K562 (cell line): ENCODE measurements around the gene ZGLP1. TPM values are rescaled to one million over a fixed set of nuclear protein-coding genes. Genes with fewer than 3 reads are reported as not detected.

Experiments
- ARID4B ChIP-seq: sonication (generic); formaldehyde crosslinking; IDR thresholded peaks from 2 replicates; pipeline ENCODE4 v1.8.0; 2022; ENCODE audit warnings: mild to moderate bottlenecking, missing genetic modification reagents
- CBX1 ChIP-seq: sonication (generic); IDR thresholded peaks from 2 replicates; pipeline ENCODE4 v1.6.1; 2016; ENCODE audit warnings: antibody characterized with exemption, low read depth, mild to moderate bottlenecking
- CHCHD3 ChIP-seq: fragments of 250-450 bp; sonication (Bioruptor Pico); IDR thresholded peaks from 2 replicates; pipeline ENCODE4 v2.1.2; 2022; ENCODE audit warnings: mild to moderate bottlenecking
- CHD1 ChIP-seq: fragments of 200-600 bp; sonication (generic); IDR thresholded peaks from one replicate; pipeline ENCODE4 v1.6.1; 2012; ENCODE audit warnings: mild to moderate bottlenecking, moderate library complexity, low read length, inconsistent platforms
- JUN ChIP-seq, 2 experiments: sonication (generic) in 1 of 2; formaldehyde crosslinking in 1 of 2; IDR thresholded peaks; 2 replicates each; pipeline versions ENCODE4 v1.6.1 to v1.8.0; 2012 to 2022; ENCODE audit warnings: borderline replicate concordance in 2 of 2, mild to moderate bottlenecking in 2 of 2, improper control_type of control experiment in 1 of 2, low read depth in 1 of 2, low read length in 1 of 2, missing genetic modification reagents in 1 of 2
- JUNB ChIP-seq: fragments of 450-650 bp; formaldehyde crosslinking; conservative IDR thresholded peaks from 2 replicates; pipeline ENCODE4 v1.4.0; 2020; ENCODE audit warnings: mild to moderate bottlenecking
- MAFK ChIP-seq: IDR thresholded peaks from 2 replicates; pipeline ENCODE4 v1.6.1; 2011; ENCODE audit warnings: low read length, improper control_type of control experiment
- MLLT1 ChIP-seq, 2 experiments: fragments of 450-650 bp; IDR thresholded peaks; 2 replicates each; pipeline ENCODE4 v1.6.1; 2016
- RBBP5 ChIP-seq: fragments of 200-600 bp; sonication (generic); IDR thresholded peaks from 2 replicates; pipeline ENCODE4 v1.6.1; 2012; ENCODE audit warnings: borderline replicate concordance, mild to moderate bottlenecking, low read length, control low read depth, inconsistent platforms; ENCODE audit not compliant: insufficient read depth, poor library complexity, severe bottlenecking
- RBM22 ChIP-seq: fragments of 200-400 bp; formaldehyde crosslinking; IDR thresholded peaks from 2 replicates; pipeline ENCODE4 v1.6.1; 2018; ENCODE audit warnings: low read length, low read depth; ENCODE audit not compliant: poor library complexity, severe bottlenecking
- SRSF3 ChIP-seq: fragments of 200-400 bp; formaldehyde crosslinking; IDR thresholded peaks from 2 replicates; pipeline ENCODE4 v1.6.1; 2016; ENCODE audit warnings: mild to moderate bottlenecking, low read length, moderate library complexity; ENCODE audit not compliant: insufficient read depth
- TFAP4 ChIP-seq: sonication (generic); formaldehyde crosslinking; IDR thresholded peaks from 2 replicates; pipeline ENCODE4 v1.8.0; 2022; ENCODE audit warnings: missing genetic modification reagents, mild to moderate bottlenecking, moderate library complexity, borderline replicate concordance
- ZKSCAN8 ChIP-seq: fragments of 200-800 bp; sonication (Bioruptor generic); IDR thresholded peaks from 2 replicates; pipeline ENCODE4 v1.6.1; 2016; ENCODE audit warnings: missing genetic modification characterization, missing compliant biosample characterization
- ZNF175 ChIP-seq: fragments of 200-800 bp; sonication (Bioruptor generic); IDR thresholded peaks from 2 replicates; pipeline ENCODE4 v1.6.1; 2016; ENCODE audit warnings: low read depth, mild to moderate bottlenecking, missing genetic modification characterization, missing compliant biosample characterization
- ZNF507 ChIP-seq: conservative IDR thresholded peaks from 2 replicates; pipeline ENCODE4 v1.6.1; 2017; ENCODE audit warnings: missing genetic modification characterization, missing compliant biosample characterization
- polyA plus RNA-seq, 8 experiments: library from polyadenylated mRNA; depleted of rRNA in 4 of 8; stranded (reverse) in 5 of 8; unstranded in 3 of 8; fragments of >200 nt; fragmentation: Nextera tagmentation in 2 of 8; fragmentation: Illumina TruSeq in 1 of 8; extraction: Ambion mirVana in 2 of 8; extraction: Trizol in 1 of 8; gene quantifications; 2 replicates each; pipeline versions ENCODE4 v1.2.1 to v1.2.3, GENCODE V29; 2011 to 2014; ENCODE audit warnings: inconsistent platforms in 1 of 8, missing spikeins in 1 of 8
- total RNA-seq, 7 experiments: library from RNA; depleted of rRNA in 6 of 7; stranded (reverse); fragments of >200 nt in 6 of 7; fragmentation: Illumina TruSeq in 2 of 7; extraction: Trizol in 2 of 7; gene quantifications; 2 replicates each; pipeline versions ENCODE4 v1.2.1 to v1.2.3, GENCODE V29; 2011 to 2021; ENCODE audit warnings: low replicate concordance in 1 of 7
- TF ChIP-seq, protein P1 (sequence below), 2 experiments: IDR thresholded peaks; 2 replicates each; pipeline ENCODE4 v1.6.1; 2011; ENCODE audit warnings: borderline replicate concordance in 1 of 2, control low read depth in 1 of 2, low read depth in 1 of 2, low read length in 1 of 2, mild to moderate bottlenecking in 1 of 2, mixed read lengths in 1 of 2, moderate library complexity in 1 of 2; ENCODE audit not compliant: insufficient read depth in 1 of 2, insufficient read length in 1 of 2, poor library complexity in 1 of 2, severe bottlenecking in 1 of 2; ENCODE audit errors: extremely low read depth in 1 of 2
- TF ChIP-seq, protein P2 (sequence below): fragments of 450-650 bp; formaldehyde crosslinking; IDR thresholded peaks from 2 replicates; pipeline ENCODE4 v1.4.0; 2020; ENCODE audit warnings: mild to moderate bottlenecking

Gene ZGLP1
- total and polyA plus RNA-seq, 9 of the 15 experiments (the other 6 are each of a cell fraction or from before 2014, with no cell fraction given): 0.24 to 4.5 (median 2.2) TPM

DNA sequence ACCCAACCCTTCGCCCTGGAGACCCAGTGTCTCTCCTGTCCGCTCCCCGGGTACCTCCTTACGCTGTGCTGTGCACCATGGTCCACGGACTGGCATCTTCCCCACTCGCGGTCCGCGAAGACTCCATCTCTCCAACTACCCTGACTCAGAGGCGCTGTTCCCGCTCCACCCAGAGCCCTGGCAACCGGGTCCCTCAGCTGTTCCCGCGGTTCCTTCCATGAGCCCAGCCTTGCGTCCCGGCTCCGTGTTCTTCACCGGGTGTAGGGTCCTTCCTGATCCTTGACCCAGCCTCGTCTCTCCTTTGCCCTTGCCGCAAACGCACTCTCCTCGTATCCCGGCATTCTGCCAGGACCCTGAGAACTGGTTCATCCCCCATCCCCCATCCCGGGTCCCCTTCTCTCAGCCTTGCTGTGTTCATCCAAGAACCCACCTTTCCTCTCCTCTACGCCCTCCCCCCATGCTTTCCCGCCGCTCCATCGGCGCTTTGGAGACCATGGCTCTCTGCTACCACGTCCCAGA lies 19.2 kb downstream of the ZGLP1 start (continued):
- TF ChIP-seq TFAP4 (peak; percentile 27; the same call in 1 of the 2 replicates), RBBP5 (peak; percentile 68), CHCHD3 (CRISPR knock-in tag) (no peak), MAFK (no peak), SRSF3 (no peak), JUN (IDR thresholded peaks at IDR 0.05; ENCODE audit: borderline replicate concordance, low read depth, low read length) (no peak), JUN (CRISPR knock-in tag; IDR thresholded peaks at IDR 0.05; ENCODE audit: borderline replicate concordance) (0 out of 2 replicates have a peak, but pooled peaks have one; percentile 10), RBM22 (peak; percentile 23), JUNB (CRISPR knock-in tag) (no peak), MLLT1 (IDR thresholded peaks at IDR 0.05) (0 out of 4 replicates have a peak, but pooled peaks of 1 of the 2 experiments have one; percentile 64), ARID4B (CRISPR knock-in tag) (0 out of 2 replicates have a peak, but pooled peaks have one; percentile 41), ZNF175 (CRISPR knock-in tag) (no peak), CHD1 (peak; percentile 77), ZNF507 (no peak), CBX1 (no peak), ZKSCAN8 (CRISPR knock-in tag) (no peak)
- TF ChIP-seq, protein P1, sequence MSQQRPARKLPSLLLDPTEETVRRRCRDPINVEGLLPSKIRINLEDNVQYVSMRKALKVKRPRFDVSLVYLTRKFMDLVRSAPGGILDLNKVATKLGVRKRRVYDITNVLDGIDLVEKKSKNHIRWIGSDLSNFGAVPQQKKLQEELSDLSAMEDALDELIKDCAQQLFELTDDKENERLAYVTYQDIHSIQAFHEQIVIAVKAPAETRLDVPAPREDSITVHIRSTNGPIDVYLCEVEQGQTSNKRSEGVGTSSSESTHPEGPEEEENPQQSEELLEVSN (IDR thresholded peaks at IDR 0.05; ENCODE audit: borderline replicate concordance in 1 of 2, extremely low read depth in 1 of 2, insufficient read depth in 1 of 2, insufficient read length in 1 of 2, low read depth in 1 of 2, low read length in 1 of 2, poor library complexity in 1 of 2, severe bottlenecking in 1 of 2): peak in 1 of 2 experiments; percentile 5
- TF ChIP-seq, protein P2, sequence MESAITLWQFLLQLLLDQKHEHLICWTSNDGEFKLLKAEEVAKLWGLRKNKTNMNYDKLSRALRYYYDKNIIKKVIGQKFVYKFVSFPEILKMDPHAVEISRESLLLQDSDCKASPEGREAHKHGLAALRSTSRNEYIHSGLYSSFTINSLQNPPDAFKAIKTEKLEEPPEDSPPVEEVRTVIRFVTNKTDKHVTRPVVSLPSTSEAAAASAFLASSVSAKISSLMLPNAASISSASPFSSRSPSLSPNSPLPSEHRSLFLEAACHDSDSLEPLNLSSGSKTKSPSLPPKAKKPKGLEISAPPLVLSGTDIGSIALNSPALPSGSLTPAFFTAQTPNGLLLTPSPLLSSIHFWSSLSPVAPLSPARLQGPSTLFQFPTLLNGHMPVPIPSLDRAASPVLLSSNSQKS (CRISPR knock-in tag): no peak
